Endothelial cell of umbilical vein (primary cell): Measurements from ENCODE around the gene SLC39A11. TPM values are rescaled to one million over a fixed set of nuclear protein-coding genes. Genes with fewer than 3 reads are reported as not detected.

Experiments used
- BruUV-seq: library from RNA; stranded (reverse); fragments of 400-500 nt; replicated peaks from 2 replicates; lab custom pipeline; 2021; lab: Mats Ljungman, UMichigan
- CTCF ChIA-PET: fragments of 300-600, 350-600 bp; sonication (Branson Sonifier 250); formaldehyde crosslinking; loops from one replicate; lab custom pipeline; 2021; ENCODE audit warnings: antibody characterized with exemption, inconsistent platforms; lab: Charles Lee
- POLR2A ChIA-PET: fragments of 300-600, 350-600 bp; sonication (Branson Sonifier 250); formaldehyde crosslinking; loops from one replicate; lab custom pipeline; 2021; ENCODE audit warnings: antibody characterized with exemption, inconsistent platforms; lab: Charles Lee
- DNase-seq: peaks from one replicate; pipeline ENCODE4 v3.0.0-alpha.2; 2011; ENCODE audit warnings: low read depth, low spot score
- FAIRE-seq: peaks from 2 replicates; lab custom pipeline; 2011; peaks lifted over from hg19 to GRCh38; lab: Jason Lieb, UNC
- H2AFZ ChIP-seq: 2 replicates; pipeline ENCODE4 v1.6.0; 2012; ENCODE audit warnings: low read depth, low read length, control low read depth, inconsistent platforms
- H3K27ac ChIP-seq: 2 replicates; pipeline ENCODE4 v1.5.1; 2011; ENCODE audit warnings: low read depth, mild to moderate bottlenecking, control low read depth, low read length, moderate library complexity; ENCODE audit not compliant: insufficient read depth
- H3K27me3 ChIP-seq, 2 experiments: 2 replicates each; pipeline versions ENCODE4 v1.6.0 to v1.6.1; 2011; ENCODE audit warnings: low read length in 2 of 2, mixed read lengths in 1 of 2; ENCODE audit not compliant: control insufficient read depth in 2 of 2, insufficient read depth in 2 of 2
- H3K36me3 ChIP-seq, 2 experiments: 2 replicates in 1 of 2; 3 replicates in 1 of 2; pipeline ENCODE4 v1.5.1; 2011; ENCODE audit warnings: low read length in 2 of 2, mild to moderate bottlenecking in 1 of 2, moderate library complexity in 1 of 2; ENCODE audit not compliant: control insufficient read depth in 2 of 2, insufficient read depth in 2 of 2; ENCODE audit errors: extremely low read depth in 1 of 2
- H3K4me1 ChIP-seq: 3 replicates; pipeline ENCODE4 v1.5.1; 2011; ENCODE audit warnings: mild to moderate bottlenecking, low read length; ENCODE audit not compliant: control insufficient read depth, insufficient read depth; ENCODE audit errors: extremely low read depth
- H3K4me2 ChIP-seq: 2 replicates; pipeline ENCODE4 v1.6.1; 2011; ENCODE audit warnings: low read length, control low read depth, mixed read lengths; ENCODE audit not compliant: insufficient read depth
- H3K4me3 ChIP-seq, 3 experiments: fragments of 200-600 bp in 1 of 3; sonication (generic), shearing (Covaris generic) in 1 of 3; replicated peaks in 1 of 3; 2 replicates each; pipeline ENCODE4 v1.5.1; 2011 to 2016; ENCODE audit warnings: control low read depth in 3 of 3, low read length in 3 of 3, mild to moderate bottlenecking in 2 of 3, inconsistent platforms in 1 of 3, low read depth in 1 of 3, moderate library complexity in 1 of 3; ENCODE audit not compliant: insufficient read depth in 1 of 3
- H3K79me2 ChIP-seq: 2 replicates; pipeline ENCODE4 v1.6.0; 2012; ENCODE audit warnings: low read length, inconsistent platforms; ENCODE audit not compliant: control insufficient read depth, insufficient read depth
- H3K9ac ChIP-seq: replicated peaks from 2 replicates; pipeline ENCODE3; 2011; ENCODE audit warnings: low read length, control low read depth; ENCODE audit not compliant: insufficient read depth; ENCODE audit errors: extremely low read depth
- H3K9me1 ChIP-seq: replicated peaks from 3 replicates; pipeline ENCODE4 v1.6.0; 2011; ENCODE audit warnings: mild to moderate bottlenecking, low read length; ENCODE audit not compliant: control insufficient read depth, insufficient read depth; ENCODE audit errors: extremely low read depth
- H3K9me3 ChIP-seq: replicated peaks from 2 replicates; pipeline ENCODE4 v1.5.1; 2012; ENCODE audit warnings: low read length, inconsistent platforms; ENCODE audit not compliant: control insufficient read depth, insufficient read depth
- H4K20me1 ChIP-seq: replicated peaks from 2 replicates; pipeline ENCODE3; 2011; ENCODE audit warnings: mild to moderate bottlenecking, low read length; ENCODE audit not compliant: control insufficient read depth, insufficient read depth; ENCODE audit errors: extremely low read depth
- CTCF ChIP-seq, 2 donors: IDR thresholded peaks; 1 replicate in 1 of 2; 2 replicates in 1 of 2; pipeline ENCODE4 v1.5.1; 2011; ENCODE audit warnings: low read length in 2 of 2, mild to moderate bottlenecking in 2 of 2, moderate library complexity in 2 of 2, control low read depth in 1 of 2, inconsistent platforms in 1 of 2, low read depth in 1 of 2; ENCODE audit not compliant: insufficient read depth in 1 of 2; ENCODE audit errors: extremely low read depth in 1 of 2
- EZH2 ChIP-seq: IDR thresholded peaks from 2 replicates; pipeline ENCODE4 v1.6.1; 2012; ENCODE audit warnings: borderline replicate concordance, low read depth, mild to moderate bottlenecking, moderate library complexity, low read length, inconsistent platforms; ENCODE audit not compliant: severe bottlenecking
- FOS ChIP-seq: IDR thresholded peaks from 2 replicates; pipeline ENCODE4 v1.6.1; 2011; ENCODE audit warnings: mild to moderate bottlenecking, low read length, moderate library complexity, borderline replicate concordance; ENCODE audit not compliant: insufficient read depth
- GATA2 ChIP-seq: IDR thresholded peaks from 2 replicates; pipeline ENCODE4 v1.7.0; 2011; ENCODE audit warnings: low read depth, mild to moderate bottlenecking, moderate library complexity, mixed read lengths, low read length; ENCODE audit not compliant: insufficient read length, insufficient read depth
- JUN ChIP-seq: IDR thresholded peaks from 2 replicates; pipeline ENCODE4 v1.6.1; 2011; ENCODE audit warnings: borderline replicate concordance, low read depth; ENCODE audit not compliant: insufficient read length, insufficient read depth
- MAX ChIP-seq: IDR thresholded peaks from 2 replicates; pipeline ENCODE4 v1.6.1; 2011; ENCODE audit not compliant: insufficient read depth, insufficient read length
- MYC ChIP-seq: IDR thresholded peaks from one replicate; pipeline ENCODE4 v1.6.1; 2011; ENCODE audit warnings: mild to moderate bottlenecking, low read depth, low read length
- POLR2A ChIP-seq: IDR thresholded peaks from 2 replicates; pipeline ENCODE4 v1.6.1; 2012; ENCODE audit warnings: low read depth, mild to moderate bottlenecking, control low read depth, low read length
- POLR2AphosphoS5 ChIP-seq: IDR thresholded peaks from 2 replicates; pipeline ENCODE4 v1.6.1; 2012; ENCODE audit warnings: low read depth, mild to moderate bottlenecking, control low read depth, low read length, moderate library complexity; ENCODE audit not compliant: insufficient read depth
- dilution Hi-C: fragments of 300-500 bp; cut with MboI; formaldehyde crosslinking; loops from one replicate; pipeline ENCODE4 v1.15.0; 2019; ENCODE audit warnings: low sequenced_read_pairs; ENCODE audit not compliant: extremely low pct_ligation_motif_present
- intact Hi-C: fragments of 100-400 bp; cut with micrococcal nuclease; formaldehyde crosslinking; loops from one replicate; pipeline ENCODE4 v1.10.0; 2022
- polyA plus RNA-seq, 4 experiments: library from polyadenylated mRNA; depleted of rRNA in 3 of 4; stranded (reverse) in 3 of 4; unstranded in 1 of 4; fragments of >200 nt; gene quantifications; 2 replicates each; pipeline versions ENCODE4 v1.2.1 to v1.2.3, GENCODE V29; 2011 to 2012; ENCODE audit warnings: missing spikeins in 1 of 4
- total RNA-seq: library from RNA; stranded (reverse); gene quantifications from 2 replicates; pipeline ENCODE4 v1.2.3, GENCODE V29; 2021

The SLC39A11 gene
- total and polyA plus RNA-seq, 2 donors (not counting 3 experiments of a cell fraction or from before 2014, with no cell fraction given) = 8.1 to 11.9 TPM

DNA sequence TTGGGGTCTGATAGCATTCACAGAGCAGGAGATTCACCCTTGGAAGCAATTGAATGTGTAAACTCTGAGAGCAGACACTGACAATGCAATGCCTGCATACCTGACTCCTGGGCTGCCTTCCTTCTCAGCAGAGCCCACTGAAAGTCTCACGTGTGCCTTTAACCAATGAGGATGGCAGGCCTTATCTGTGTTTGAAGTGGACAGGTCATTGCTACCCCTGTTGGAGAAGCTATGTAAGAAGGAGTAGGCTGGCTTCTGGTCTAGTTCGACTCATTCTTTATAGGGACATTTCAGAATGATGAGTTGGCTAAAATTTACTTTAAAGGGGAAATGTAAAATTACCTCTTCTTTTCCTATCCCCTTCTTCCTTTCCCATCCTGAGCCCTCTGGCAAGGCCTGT is 446.3 kb downstream of the SLC39A11 start:
- no peak for FAIRE-seq
- intact Hi-C loops = no loop called here
- no TSS peak for BruUV-seq

More for the DNA sequence above, 446.3 kb downstream of the SLC39A11 start:
- Histone ChIP-seq H3K27me3 (no peaks in the 10 kb centered on the region), H3K9me1 (no peaks in the 10 kb centered on the region), H3K4me2 (no peak overlapping the region), H4K20me1 (no peaks in the 10 kb centered on the region), H3K4me3 (no peak overlapping the region), H3K27ac (no peak overlapping the region), H3K36me3 (no peaks in the 10 kb centered on the region), H3K9ac (no peak overlapping the region), H3K4me1 (no peaks in the 10 kb centered on the region), H3K79me2 (no peaks in the 10 kb centered on the region), H3K9me3 (peaks cover 2% of the 10 kb centered on the region), H2AFZ (no peak overlapping the region)
- DNase-seq = no peak
- dilution Hi-C loops = no loop called here
- ChIA-PET CTCF (interaction anchor here (1.0 kb wide), 1 partner anchor 86 kb away, joined by 5 read pairs; no protein-coding TSS in a partner anchor), POLR2A (no interaction called here)
- TF ChIP-seq MYC = no peak
- TF ChIP-seq POLR2A = no peak
- TF ChIP-seq CTCF (IDR thresholded peaks at IDR 0.05; ENCODE audit: extremely low read depth in 1 of 2, insufficient read depth in 1 of 2, low read depth in 1 of 2, low read length in 2 of 2) = no peak
- no peak for TF ChIP-seq GATA2
- no peak for TF ChIP-seq EZH2
- TF ChIP-seq JUN = no peak
- no peak for TF ChIP-seq POLR2AphosphoS5
- no peak for TF ChIP-seq FOS
- TF ChIP-seq MAX = no peak
